GM19099 (cell line): ENCODE data around the gene APLP2.
A peak's percentile ranks its signal among the peaks of the same experiment; 100 is the strongest.

Source experiments
- POLR2A ChIP-seq: IDR thresholded peaks from 3 replicates; pipeline ENCODE4 v1.6.1; 2011; ENCODE audit warnings: low read depth; ENCODE audit not compliant: insufficient read length; ENCODE audit errors: extremely low read depth

Gene APLP2

GRCh38 chr11:130069659-130070108, at the start of gene APLP2:
Gene APLP2 (plus strand): TSS chr11:130069894. CDS start chr11:130069978, 84 bp downstream.
- TF ChIP-seq POLR2A, result peak; percentile 76

- no peak for TF ChIP-seq POLR2A
These were observed 49.4 kb upstream of the APLP2 start for GRCh38 chr11:130020323-130020722.

GRCh38 chr11:130022799-130023198, 46.9 kb upstream of the APLP2 start:
- TF ChIP-seq POLR2A, result no peak

- TF ChIP-seq POLR2A, result no peak
These were observed 46.5 kb upstream of the APLP2 start for GRCh38 chr11:130023204-130023603.

DNA sequence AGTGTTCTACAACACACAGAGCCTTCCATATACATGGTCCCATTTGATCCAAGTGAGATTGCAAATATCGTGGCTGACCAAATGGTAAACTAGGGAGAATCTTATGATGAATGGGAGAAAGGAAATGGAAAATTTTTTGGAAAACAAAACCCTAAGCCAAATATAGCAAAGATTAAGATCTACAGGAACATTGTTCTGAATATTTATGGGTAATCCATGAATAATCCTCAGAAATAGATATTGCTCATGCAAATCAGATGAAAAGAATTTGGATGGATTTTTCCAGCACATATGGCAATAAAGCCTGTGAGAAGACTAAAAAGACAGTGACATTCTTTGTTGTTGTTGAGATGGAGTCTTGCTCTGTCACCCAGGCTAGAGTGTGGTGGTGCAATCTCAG, 45.3 kb upstream of the APLP2 start:
- no peak for TF ChIP-seq POLR2A

DNA sequence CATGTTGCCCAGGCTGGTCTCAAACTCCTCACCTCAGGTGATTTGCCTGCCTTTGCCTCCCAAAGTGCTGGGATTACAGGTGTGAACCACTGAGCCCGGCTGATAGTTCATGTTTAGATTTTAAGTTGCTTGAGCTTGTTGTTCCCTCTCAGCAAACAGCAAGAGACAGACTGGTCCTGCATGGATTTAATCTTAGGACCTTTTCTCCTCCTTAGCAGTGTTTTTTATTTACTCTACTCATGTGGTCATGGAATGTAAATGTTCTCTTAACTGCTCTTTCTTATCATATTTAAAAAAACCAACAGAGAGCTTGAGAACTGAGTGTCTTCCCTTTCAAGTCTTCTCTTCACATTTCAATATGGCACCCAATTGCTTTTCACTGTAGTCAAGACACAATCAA, 44.3 kb upstream of the APLP2 start:
- no peak for TF ChIP-seq POLR2A

- no peak for TF ChIP-seq POLR2A
These were observed 40.6 kb upstream of the APLP2 start for GRCh38 chr11:130029137-130029536.

DNA sequence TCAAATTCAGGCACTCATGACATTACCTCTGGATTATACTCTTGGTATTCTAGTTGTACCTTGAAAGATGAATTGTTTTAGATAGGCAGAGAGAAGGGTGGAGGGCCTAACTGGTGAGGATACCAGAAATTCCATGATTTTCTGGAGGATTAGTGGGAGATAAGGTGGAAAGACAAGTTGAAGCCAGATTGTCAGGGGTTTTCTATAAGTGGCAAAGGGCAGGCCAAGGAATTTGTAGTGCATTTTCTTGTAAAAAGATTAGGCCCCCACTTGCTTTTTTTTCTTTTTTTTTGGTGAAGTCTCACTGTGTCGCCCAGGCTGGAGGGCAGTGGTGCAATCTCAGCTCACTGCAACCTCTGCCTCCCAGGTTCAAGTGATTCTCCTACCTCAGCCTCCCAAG, 38.6 kb upstream of the APLP2 start:
- TF ChIP-seq POLR2A, result no peak

- no peak for TF ChIP-seq POLR2A
These were observed 37.7 kb upstream of the APLP2 start for GRCh38 chr11:130031945-130032344.

- TF ChIP-seq POLR2A, result no peak
These were observed 36.8 kb upstream of the APLP2 start for GRCh38 chr11:130032931-130033330.

GRCh38 chr11:130034236-130034635, 35.5 kb upstream of the APLP2 start:
- no peak for TF ChIP-seq POLR2A

DNA sequence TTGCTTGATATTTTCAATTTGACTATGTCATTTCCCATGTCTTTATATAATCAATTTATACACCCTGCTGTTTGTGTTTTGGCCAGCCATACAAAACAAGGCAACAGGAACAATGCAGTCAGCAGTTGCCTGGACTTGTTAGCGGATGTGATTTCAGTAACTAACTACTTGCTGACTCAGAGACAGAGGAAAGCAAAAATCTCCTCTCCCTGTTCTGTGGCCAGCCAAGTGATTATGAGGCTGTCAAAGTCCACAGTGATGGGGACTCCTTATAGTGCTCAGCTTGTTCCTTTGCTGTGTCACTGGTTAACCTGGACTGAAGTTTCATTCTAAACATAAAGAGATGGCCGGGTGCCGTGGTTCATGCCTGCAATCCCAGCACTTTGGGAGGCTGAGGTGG, 32.6 kb upstream of the APLP2 start:
- no peak for TF ChIP-seq POLR2A

DNA sequence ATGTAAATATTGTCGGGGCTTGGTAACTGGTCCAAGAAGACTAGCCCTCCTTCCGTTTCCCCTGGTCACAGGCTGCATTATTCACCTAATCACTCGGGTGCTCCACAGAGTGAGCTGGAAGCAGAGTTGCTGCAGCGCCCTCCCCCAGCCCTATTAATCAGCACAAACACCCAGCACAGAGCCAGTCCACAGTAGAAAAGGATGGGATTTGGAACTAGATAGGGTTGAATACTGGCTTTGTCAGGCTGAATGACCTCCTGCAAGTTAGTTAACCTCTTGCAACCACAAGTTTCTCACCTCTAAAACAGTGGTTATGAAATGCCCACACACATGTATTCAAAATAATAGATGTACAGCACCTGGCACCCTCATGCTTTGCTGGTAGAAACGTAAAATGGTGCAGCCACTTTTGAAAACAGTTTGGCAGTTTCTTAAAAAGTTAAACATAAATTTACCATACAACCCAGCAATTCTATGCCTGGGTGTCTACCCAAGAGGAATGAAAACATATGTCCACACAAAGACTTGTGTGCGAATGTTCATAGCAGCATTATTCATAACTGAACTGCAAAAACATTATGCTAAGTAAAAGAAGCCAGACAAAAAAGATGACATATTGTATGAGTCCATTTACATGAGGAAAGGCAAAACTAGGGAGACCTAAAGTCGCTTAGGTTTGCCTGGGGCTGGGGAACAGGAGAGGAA, 31.7 kb upstream of the APLP2 start:
- no peak for TF ChIP-seq POLR2A

- TF ChIP-seq POLR2A, result no peak
These were observed 29.3 kb upstream of the APLP2 start for GRCh38 chr11:130040281-130040940.

GRCh38 chr11:130042093-130042591, 27.6 kb upstream of the APLP2 start:
- no peak for TF ChIP-seq POLR2A

GRCh38 chr11:130043575-130043974, 26.1 kb upstream of the APLP2 start:
- no peak for TF ChIP-seq POLR2A
